ENCODE data around the gene UBP1. TPM values are rescaled to one million over a fixed set of nuclear protein-coding genes. Genes with fewer than 3 reads are reported as not detected.

Gene UBP1
- total and polyA plus RNA-seq, 9 of the 15 experiments (the other 6 are each of a cell fraction or from before 2014, with no cell fraction given) = 13.6 to 143 (median 79.6) TPM

DNA sequence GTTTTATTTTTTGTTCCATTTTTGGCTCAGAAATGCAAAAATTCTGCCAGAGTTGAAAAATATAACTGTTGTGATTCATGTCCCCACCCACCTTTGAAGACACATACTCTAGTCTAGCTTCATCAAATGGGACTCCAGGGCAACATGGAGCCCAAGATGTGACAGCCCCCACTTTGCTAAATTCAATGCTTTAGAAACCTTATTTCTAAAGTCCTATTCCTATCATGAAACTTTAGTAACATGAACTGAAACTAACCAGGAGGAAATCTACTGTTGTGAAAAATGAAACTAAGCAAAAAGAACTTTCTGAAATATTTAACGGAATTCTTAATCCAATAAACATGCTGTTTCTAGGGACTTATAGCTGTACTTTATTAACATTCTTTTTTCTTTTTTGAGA is 20.3 kb downstream of the UBP1 start:
- WGBS (ENCODE audit: insufficient coverage, low coverage, missing lambda C conversion rate) = 91% methylated on average over 1 of the region's 1 CpG
- Histone ChIP-seq H3K9ac (ENCODE audit: insufficient read depth in 1 of 2, low read depth in 2 of 2, low read length in 2 of 2) (no peak overlapping the region), H4K20me1 (replicated peaks; ENCODE audit: control insufficient read depth, insufficient read depth, low read length) (no peaks in the 10 kb centered on the region), H3K36me3 (ENCODE audit: control insufficient read depth, insufficient read depth, low read length) (peaks cover 77% of the 10 kb centered on the region), H3K4me1 (replicated peaks in 1 of 2; ENCODE audit: control insufficient read depth in 2 of 2, insufficient read depth in 2 of 2, low read length in 2 of 2) (no peaks in the 10 kb centered on the region), H3K27ac (ENCODE audit: extremely low read depth, low read depth, low read length) (no peak overlapping the region), H3K9me3 (replicated peaks; ENCODE audit: control insufficient read depth, insufficient read depth, low read depth, low read length) (no peaks in the 10 kb centered on the region), H3K79me2 (ENCODE audit: control insufficient read depth, insufficient read depth, low read length) (peaks cover 42% of the 10 kb centered on the region), H3K27me3 (ENCODE audit: control insufficient read depth in 2 of 2, insufficient read depth in 2 of 2, low read length in 2 of 2) (no peaks in the 10 kb centered on the region), H3K4me2 (ENCODE audit: insufficient read depth, low read length) (no peak overlapping the region), H2AFZ (ENCODE audit: low read depth, low read length) (no peak overlapping the region), H3K4me3 (no peak overlapping the region), H3K9me1 (ENCODE audit: control insufficient read depth, insufficient read depth, low read length) (no peaks in the 10 kb centered on the region)
- FAIRE-seq (no peak), DNase-seq (ENCODE audit: extremely low read depth in 1 of 4, low spot score in 3 of 4) (no peak), ATAC-seq (no peak)
- TF ChIP-seq C11orf30 (IDR thresholded peaks at IDR 0.05; ENCODE audit: low read depth) (peak; percentile 14; the same call in 1 of the 2 replicates), ZNF77 (CRISPR knock-in tag; IDR thresholded peaks at IDR 0.05) (no peak), THRAP3 (IDR thresholded peaks at IDR 0.05; ENCODE audit: borderline replicate concordance) (no peak)
- BruUV-seq (replicated peaks) = no TSS peak
- ChIA-PET CTCF (ENCODE audit: low intra/inter-chr PET ratio) (no interaction called here), POLR2A (interaction anchor here (0.6 to 3.8 kb wide), 3 partner anchors 9 to 428 kb away, joined by 3 to 35 read pairs (median 3); no protein-coding TSS in a partner anchor)
- in situ Hi-C loops (cut with MboI) = no loop called here
- intact Hi-C loops (cut with micrococcal nuclease) = no loop called here

DNA sequence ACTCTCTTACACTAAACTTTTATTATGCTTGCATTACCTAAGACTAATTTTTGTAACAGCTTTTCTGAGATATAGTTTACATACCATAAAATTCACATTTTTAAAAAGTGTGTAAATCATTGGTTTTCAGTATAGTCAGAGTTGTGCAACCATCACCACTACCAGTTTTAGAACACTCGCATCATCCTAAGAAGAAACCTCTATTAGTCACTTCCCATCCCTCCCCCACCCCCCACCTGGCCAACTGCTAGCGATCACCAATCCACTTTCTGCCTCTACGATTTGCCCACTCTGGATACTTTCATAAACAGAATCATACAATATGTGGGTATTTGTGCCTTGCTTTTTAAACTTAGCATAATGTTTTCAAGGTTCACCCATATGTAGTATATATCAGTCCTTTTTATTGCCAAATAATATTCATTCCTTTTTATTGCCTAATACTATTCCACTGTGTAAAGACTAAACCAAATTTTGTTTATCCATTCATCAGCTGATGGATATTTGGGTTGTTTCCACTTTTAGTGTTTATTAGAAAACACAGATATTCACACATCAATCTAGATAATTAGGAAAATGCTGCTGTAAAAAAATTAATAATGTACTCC is 23.0 kb downstream of the UBP1 start:
- Histone ChIP-seq H3K9me1 (ENCODE audit: control insufficient read depth, insufficient read depth, low read length) (no peaks in the 10 kb centered on the region), H2AFZ (ENCODE audit: low read depth, low read length) (no peak overlapping the region), H3K4me1 (replicated peaks in 1 of 2; ENCODE audit: control insufficient read depth in 2 of 2, insufficient read depth in 2 of 2, low read length in 2 of 2) (no peaks in the 10 kb centered on the region), H3K36me3 (ENCODE audit: control insufficient read depth, insufficient read depth, low read length) (peaks cover 75% of the 10 kb centered on the region), H4K20me1 (replicated peaks; ENCODE audit: control insufficient read depth, insufficient read depth, low read length) (no peaks in the 10 kb centered on the region), H3K27me3 (ENCODE audit: control insufficient read depth in 2 of 2, insufficient read depth in 2 of 2, low read length in 2 of 2) (no peaks in the 10 kb centered on the region), H3K4me3 (no peak overlapping the region), H3K9me3 (replicated peaks; ENCODE audit: control insufficient read depth, insufficient read depth, low read depth, low read length) (no peaks in the 10 kb centered on the region), H3K79me2 (ENCODE audit: control insufficient read depth, insufficient read depth, low read length) (peaks cover 30% of the 10 kb centered on the region; the same call in 2 of the 3 replicates), H3K9ac (ENCODE audit: insufficient read depth in 1 of 2, low read depth in 2 of 2, low read length in 2 of 2) (no peak overlapping the region), H3K4me2 (ENCODE audit: insufficient read depth, low read length) (no peak overlapping the region), H3K27ac (ENCODE audit: extremely low read depth, low read depth, low read length) (no peak overlapping the region)
- BruUV-seq (replicated peaks) = no TSS peak
- WGBS (ENCODE audit: insufficient coverage, low coverage, missing lambda C conversion rate) = 90% methylated on average over 3 of the region's 3 CpGs
- FAIRE-seq (no peak), DNase-seq (ENCODE audit: extremely low read depth in 1 of 4, low spot score in 3 of 4) (peak in 1 of 4 experiments; percentile 16), ATAC-seq (no peak)
- TF ChIP-seq ZNF41 (CRISPR knock-in tag; conservative IDR thresholded peaks at IDR 0.05) = no peak
- TF ChIP-seq, protein P1, sequence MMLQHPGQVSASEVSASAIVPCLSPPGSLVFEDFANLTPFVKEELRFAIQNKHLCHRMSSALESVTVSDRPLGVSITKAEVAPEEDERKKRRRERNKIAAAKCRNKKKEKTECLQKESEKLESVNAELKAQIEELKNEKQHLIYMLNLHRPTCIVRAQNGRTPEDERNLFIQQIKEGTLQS (IDR thresholded peaks at IDR 0.05) = peak; percentile 56
- TF ChIP-seq, protein P1 (CRISPR knock-in tag; conservative IDR thresholded peaks at IDR 0.05) = no peak
- TF ChIP-seq SMARCA5 (IDR thresholded peaks at IDR 0.05) = 0 out of 2 replicates have a peak, but pooled peaks have one; percentile 10
- TF ChIP-seq ZBTB8A (IDR thresholded peaks at IDR 0.05; ENCODE audit: partially characterized antibody) = no peak
- TF ChIP-seq CEBPG (CRISPR knock-in tag; IDR thresholded peaks at IDR 0.05) = no peak
- TF ChIP-seq CEBPG (tag; conservative IDR thresholded peaks at IDR 0.05 in 1 of 2, IDR thresholded peaks at IDR 0.05 in 1 of 2) = peak in 1 of 2 experiments; percentile 75; a peak in 3 of 4 replicates
- peak; percentile 60; the same call in 1 of the 2 replicates for TF ChIP-seq CEBPB (tag; IDR thresholded peaks at IDR 0.05)
- TF ChIP-seq SIX5 (IDR thresholded peaks at IDR 0.05; ENCODE audit: borderline replicate concordance in 1 of 2, insufficient read depth in 1 of 2, low read depth in 1 of 2, low read length in 2 of 2) = no peak
- intact Hi-C loops (cut with micrococcal nuclease) (no loop called here), in situ Hi-C loops (cut with MboI) (no loop called here)
- ChIA-PET CTCF (ENCODE audit: low intra/inter-chr PET ratio) (no interaction called here), POLR2A (interaction anchor here (1.0 kb wide), 1 partner anchor 11 kb away, joined by 4 read pairs; no protein-coding TSS in a partner anchor)
